ENCODE results near the gene SLC10A1. TPM values are rescaled to one million over a fixed set of nuclear protein-coding genes. Genes with fewer than 3 reads are reported as not detected.

Gene SLC10A1
- total RNA-seq, 4 donors from 2014 or later: not detected

DNA sequence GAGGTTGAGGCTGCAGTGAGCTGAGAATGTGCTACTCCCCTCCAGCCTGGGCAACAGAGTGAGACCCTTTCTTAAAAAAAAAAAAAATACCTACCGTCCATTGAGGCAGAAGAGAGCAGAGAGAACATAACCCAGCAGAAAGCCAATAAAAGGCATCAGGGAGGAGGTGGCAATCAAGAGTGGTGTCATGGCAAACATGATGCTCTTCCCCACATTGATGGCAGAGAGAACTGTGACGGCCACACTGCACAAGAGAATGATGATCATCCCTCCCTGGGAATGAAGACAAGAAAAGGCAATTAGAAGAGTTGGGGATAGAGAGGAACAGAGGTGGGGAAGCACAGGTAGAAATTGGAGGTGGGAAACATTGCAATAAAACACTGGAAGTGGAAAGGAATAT, 18.0 kb downstream of the SLC10A1 start:
- no peaks in the 10 kb centered on the region for H3K27me3 ChIP-seq
- DNase-seq: no peak
- no peaks in the 10 kb centered on the region for H3K9me3 ChIP-seq
- H3K4me1 ChIP-seq: peaks cover 0 to 14% (median 0%) of the 10 kb centered on the region in 3 donors
- H3K27ac ChIP-seq: no peak overlapping the region
- H3K36me3 ChIP-seq: peaks cover 0 to 72% (median 15%) of the 10 kb centered on the region in 3 donors
- TF ChIP-seq, protein P1, sequence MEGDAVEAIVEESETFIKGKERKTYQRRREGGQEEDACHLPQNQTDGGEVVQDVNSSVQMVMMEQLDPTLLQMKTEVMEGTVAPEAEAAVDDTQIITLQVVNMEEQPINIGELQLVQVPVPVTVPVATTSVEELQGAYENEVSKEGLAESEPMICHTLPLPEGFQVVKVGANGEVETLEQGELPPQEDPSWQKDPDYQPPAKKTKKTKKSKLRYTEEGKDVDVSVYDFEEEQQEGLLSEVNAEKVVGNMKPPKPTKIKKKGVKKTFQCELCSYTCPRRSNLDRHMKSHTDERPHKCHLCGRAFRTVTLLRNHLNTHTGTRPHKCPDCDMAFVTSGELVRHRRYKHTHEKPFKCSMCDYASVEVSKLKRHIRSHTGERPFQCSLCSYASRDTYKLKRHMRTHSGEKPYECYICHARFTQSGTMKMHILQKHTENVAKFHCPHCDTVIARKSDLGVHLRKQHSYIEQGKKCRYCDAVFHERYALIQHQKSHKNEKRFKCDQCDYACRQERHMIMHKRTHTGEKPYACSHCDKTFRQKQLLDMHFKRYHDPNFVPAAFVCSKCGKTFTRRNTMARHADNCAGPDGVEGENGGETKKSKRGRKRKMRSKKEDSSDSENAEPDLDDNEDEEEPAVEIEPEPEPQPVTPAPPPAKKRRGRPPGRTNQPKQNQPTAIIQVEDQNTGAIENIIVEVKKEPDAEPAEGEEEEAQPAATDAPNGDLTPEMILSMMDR (IDR thresholded peaks at IDR 0.05): no peak
- no peak for TF ChIP-seq POLR2A (IDR thresholded peaks at IDR 0.05)
- WGBS, 2 donors: 80% methylated on average over 2 of the region's 2 CpGs
- no peak overlapping the region for H3K4me3 ChIP-seq
- intact Hi-C loops (cut with DNase I): no loop called here

DNA sequence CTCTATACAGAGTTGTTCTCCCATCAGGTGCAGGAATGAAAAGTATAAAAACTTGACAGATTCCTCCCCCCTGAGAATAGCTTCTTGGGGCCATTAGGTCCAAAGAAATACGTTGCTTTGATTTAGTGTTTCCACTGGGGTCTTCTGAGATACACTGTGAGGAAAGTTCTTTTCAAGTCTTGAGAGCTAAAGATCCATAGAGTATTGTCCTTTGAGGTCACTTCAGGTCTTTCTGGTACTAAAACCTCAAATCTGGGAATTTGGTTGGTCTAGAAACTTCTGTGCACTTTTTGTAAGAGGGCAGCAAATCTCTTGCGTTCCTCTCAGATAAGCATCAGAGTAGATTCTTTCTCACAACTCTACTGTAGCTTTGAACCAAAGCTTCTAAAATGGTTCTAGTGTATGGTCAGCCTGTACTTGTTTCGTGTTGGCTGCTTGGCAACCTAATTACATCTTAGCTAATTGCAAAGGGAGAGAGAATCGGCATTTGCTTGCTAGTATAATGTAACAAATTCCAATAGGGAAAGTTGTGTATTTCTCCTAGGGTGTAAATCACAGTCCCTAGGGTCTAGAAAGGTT, 20.1 kb downstream of the SLC10A1 start:
- TF ChIP-seq, protein P1 (IDR thresholded peaks at IDR 0.05): no peak
- TF ChIP-seq POLR2A (IDR thresholded peaks at IDR 0.05): no peak
- Histone ChIP-seq H3K9me3 (no peaks in the 10 kb centered on the region), H3K27ac (no peak overlapping the region), H3K27me3 (no peaks in the 10 kb centered on the region), H3K4me3 (no peak overlapping the region), H3K36me3 (peaks cover 0 to 93% (median 33%) of the 10 kb centered on the region in 3 donors), H3K4me1 (peaks cover 0 to 28% (median 0%) of the 10 kb centered on the region in 3 donors)
- WGBS, 2 donors: 88 to 93% methylated on average over 4 of the region's 4 CpGs
- intact Hi-C loops (cut with DNase I): no loop called here
- DNase-seq: no peak

DNA sequence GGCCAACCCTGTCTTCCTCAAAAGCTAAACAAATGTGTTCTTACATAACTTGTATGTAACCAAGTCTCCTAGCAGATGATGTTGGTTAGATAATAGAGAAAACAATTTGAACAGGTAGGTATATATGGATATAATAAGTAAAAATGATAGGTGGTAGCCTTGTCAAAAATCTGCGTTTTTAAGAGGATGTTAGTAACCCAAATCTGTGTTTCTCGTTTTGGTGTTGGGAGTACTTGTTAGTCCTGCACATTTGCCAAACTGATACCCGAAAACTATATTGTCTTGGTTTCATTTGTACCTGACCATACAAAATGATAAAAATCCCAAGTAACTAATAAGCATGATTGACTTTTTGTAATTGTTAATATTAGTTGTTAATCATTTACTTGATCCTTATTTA, 22.0 kb downstream of the SLC10A1 start:
- TF ChIP-seq, protein P1 (IDR thresholded peaks at IDR 0.05): no peak
- no peak for TF ChIP-seq POLR2A (IDR thresholded peaks at IDR 0.05)
- intact Hi-C loops (cut with DNase I): no loop called here
- no peaks in the 10 kb centered on the region for H3K27me3 ChIP-seq
- WGBS, 2 donors: 75 to 83% methylated on average over 3 of the region's 3 CpGs
- H3K36me3 ChIP-seq: peaks cover 12 to 100% (median 47%) of the 10 kb centered on the region in 3 donors
- no peak for DNase-seq
- no peak overlapping the region for H3K27ac ChIP-seq
- H3K9me3 ChIP-seq: no peaks in the 10 kb centered on the region
- H3K4me1 ChIP-seq: peaks cover 0 to 48% (median 10%) of the 10 kb centered on the region in 3 donors
- H3K4me3 ChIP-seq: no peak overlapping the region

DNA sequence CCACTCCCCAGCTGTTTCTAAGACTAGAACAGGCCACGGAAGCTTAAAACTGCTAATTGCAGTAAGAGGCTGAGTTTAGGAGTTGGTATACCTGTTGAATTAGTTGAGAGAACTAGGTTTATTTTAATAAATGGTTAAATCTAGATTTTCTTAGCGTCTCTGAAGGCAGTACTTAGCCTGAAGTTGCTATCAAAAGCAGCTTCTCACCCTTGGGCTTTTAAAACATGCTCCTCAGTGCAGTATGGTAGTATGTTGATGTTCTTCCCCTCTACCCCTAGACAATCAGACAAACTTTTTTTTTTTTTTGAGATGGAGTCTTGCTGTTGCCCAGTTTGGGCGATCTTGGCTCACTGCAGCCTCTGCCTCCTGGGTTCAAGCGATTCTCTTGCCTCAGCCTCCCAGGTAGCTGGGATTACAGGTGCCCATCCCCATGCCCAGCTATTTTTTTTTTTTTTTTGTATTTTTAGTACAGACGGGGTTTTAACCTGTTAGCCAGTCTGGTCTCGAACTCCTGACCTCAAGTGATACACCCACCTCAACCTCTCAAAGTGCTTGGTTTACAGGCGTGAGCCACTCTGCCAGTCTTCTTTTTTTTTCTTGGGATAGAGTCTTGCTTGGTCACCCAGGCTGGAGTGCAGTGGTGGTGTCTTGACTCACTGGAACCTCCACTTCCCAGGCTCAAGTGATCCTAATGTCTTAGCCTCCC, 23.3 kb downstream of the SLC10A1 start:
- 89 to 90% methylated on average over 7 of the region's 7 CpGs for WGBS, 2 donors
- Histone ChIP-seq H3K4me1 (peaks cover 4 to 61% (median 21%) of the 10 kb centered on the region in 3 donors), H3K9me3 (no peaks in the 10 kb centered on the region), H3K36me3 (peaks cover 21 to 100% (median 55%) of the 10 kb centered on the region in 3 donors), H3K27ac (no peak overlapping the region), H3K4me3 (no peak overlapping the region), H3K27me3 (no peaks in the 10 kb centered on the region)
- intact Hi-C loops (cut with DNase I): no loop called here
- TF ChIP-seq POLR2A (IDR thresholded peaks at IDR 0.05): no peak
- TF ChIP-seq, protein P1 (IDR thresholded peaks at IDR 0.05): no peak
- no peak for DNase-seq
